Stomach (tissue), 4 donors: ENCODE results near the gene ERC2.
A peak's percentile ranks its signal among the peaks of the same experiment; 100 is the strongest.

ENCODE experiments used
- CTCF ChIP-seq, 7 experiments: fragments of 450-650 bp in 4 of 7; fragments of 200-600 bp in 3 of 7; sonication (generic) in 3 of 7; IDR thresholded peaks; one replicate each; pipeline ENCODE4 v1.5.1; 2016 to 2019; ENCODE audit warnings: antibody characterized with exemption in 7 of 7, control low read depth in 2 of 7, mild to moderate bottlenecking in 1 of 7
- POLR2A ChIP-seq, 4 donors: fragments of 450-650 bp; IDR thresholded peaks; one replicate each; pipeline ENCODE4 v1.6.1; 2016; ENCODE audit warnings: antibody characterized with exemption in 4 of 4, control low read depth in 2 of 4, mild to moderate bottlenecking in 1 of 4, moderate library complexity in 1 of 4

GRCh38 chr3:55484801-55485791, 983.2 kb downstream of the ERC2 start:
- TF ChIP-seq CTCF (IDR thresholded peaks at IDR 0.05) (peak in 3 of 7 experiments; percentile 88 to 90 (median 90)), POLR2A (IDR thresholded peaks at IDR 0.05) (no peak)
